NK-92 treated with Interleukin-12 subunit alpha and Interleukin-12 subunit beta, amount 100 ng/mL, for 24 hours (cell line): ENCODE measurements around the gene BEAN1.
"Not testable (repeated sequence)": the region's sequence is repeated elsewhere in the genome, so short reads cannot be mapped to it uniquely, and the experiment has no call there.

Experiments
- DNase-seq: peaks from one replicate; lab custom pipeline; 2025; lab: John Stamatoyannopoulos, UW

The BEAN1 gene

DNA sequence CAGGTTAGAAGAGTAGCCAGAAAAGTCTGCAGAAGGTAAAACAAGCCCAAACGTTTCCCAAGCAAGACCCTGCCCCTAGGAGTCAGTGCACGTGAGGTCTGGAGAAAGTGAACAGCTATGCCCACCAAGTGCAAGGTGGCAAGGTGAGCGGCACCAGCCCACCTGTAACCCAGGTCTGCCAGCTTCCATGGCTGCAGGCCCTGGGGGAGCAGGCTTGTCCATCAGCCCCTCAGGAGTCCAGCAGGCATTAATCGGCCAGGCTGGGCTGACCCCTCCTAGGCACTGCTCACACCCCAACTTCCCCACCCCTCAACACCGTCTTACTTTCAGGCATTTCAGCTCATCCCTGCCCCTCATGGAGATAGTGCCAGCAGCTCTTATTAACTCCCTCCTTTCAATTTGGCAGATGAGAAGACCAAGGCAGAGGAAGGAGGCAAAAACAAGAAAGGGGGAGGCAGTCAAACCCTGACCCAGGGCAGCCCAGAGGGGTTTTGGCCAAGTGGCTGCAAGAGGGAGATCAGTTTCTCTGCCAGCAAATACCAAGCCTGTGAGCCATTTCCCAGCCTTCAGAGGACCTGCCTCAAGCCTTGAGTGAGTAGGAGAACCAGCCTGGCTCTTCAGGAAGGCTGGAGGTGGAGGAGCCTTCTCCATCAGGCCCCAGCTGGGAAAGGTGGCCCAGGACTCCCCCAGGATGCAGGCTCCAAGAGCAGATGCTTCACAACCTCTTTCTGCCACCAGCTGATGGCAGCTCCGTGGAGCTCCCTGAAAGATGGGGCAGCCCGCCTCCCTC is 14.7 kb downstream of the BEAN1 start:
- DNase-seq, result no peak

DNA sequence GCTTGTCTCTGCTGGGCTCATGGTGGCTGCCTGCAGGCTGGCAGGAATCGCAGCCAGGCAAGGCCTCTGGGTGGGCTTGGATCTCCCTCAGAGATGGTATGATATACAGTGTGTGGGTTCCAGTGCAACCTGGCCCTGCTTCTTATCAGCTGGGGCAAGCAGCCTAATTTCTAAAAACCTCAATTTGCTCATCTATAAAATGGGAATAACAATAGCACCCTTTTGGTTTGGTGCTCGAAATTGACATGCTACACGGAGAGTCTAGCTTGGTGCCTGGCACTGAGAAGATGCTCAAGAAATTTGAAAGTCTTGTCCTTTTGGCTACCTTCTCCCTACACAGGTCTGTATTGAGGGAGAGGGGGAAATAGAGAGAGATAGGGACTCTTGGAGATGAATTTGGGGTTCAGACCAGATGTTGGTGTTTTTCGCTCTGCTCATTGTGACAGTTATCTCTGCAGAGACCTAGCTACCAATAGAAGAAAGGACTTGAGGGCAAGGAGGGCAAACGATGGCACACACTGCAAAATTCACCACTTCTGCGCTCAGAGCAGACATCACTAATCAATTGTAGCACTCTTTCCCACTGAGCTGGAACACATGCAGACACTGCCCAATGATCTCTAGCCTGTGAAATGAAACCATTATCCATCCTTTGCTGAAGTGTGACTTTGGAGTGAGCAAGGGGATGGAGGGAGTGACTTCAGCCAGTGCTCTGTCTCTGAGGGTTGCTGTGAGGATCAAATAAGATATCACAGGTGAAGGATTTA is 15.6 kb downstream of the BEAN1 start:
- DNase-seq, result no peak

DNA sequence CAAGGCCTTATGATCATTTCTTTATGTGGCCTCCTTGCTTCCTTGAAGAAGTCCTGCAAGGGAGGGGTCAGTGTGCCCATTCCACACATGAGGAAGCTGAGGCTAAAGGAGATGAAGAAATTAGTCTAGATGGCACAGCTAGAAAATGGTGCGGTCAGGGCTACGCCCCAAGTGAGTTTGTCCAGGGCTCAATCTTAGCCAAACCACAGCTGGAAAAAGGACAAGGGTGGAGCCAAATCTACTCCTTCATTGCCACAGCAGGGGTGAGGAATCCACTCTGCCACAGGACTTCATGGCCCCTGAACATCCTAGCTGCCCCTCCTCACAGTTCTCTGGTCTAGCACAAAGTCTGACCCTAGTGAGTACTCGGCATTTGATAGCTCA is 16.2 kb downstream of the BEAN1 start:
- DNase-seq, result no peak

DNA sequence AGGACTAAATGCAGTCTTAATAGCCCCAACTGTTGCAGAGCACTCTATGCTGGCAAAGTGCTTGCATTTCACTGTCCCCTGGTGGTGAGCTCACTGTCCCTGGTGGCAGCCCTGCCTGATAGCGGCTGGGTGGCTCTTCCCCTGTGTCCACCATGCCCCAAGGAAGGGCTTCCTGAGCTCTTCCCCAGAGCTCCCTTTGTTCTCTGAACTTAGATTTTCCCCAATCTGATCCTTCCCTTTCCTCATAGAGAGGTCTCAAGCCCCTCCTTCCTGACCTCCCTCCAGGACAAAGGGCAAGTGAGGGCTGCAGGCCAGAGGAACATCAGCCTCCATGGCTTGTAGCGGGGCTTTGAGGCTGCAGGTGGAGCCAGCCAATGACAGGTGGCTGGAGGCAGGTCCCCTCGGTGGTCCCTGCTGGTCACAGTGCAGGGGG is 17.0 kb downstream of the BEAN1 start:
- no peak for DNase-seq

DNA sequence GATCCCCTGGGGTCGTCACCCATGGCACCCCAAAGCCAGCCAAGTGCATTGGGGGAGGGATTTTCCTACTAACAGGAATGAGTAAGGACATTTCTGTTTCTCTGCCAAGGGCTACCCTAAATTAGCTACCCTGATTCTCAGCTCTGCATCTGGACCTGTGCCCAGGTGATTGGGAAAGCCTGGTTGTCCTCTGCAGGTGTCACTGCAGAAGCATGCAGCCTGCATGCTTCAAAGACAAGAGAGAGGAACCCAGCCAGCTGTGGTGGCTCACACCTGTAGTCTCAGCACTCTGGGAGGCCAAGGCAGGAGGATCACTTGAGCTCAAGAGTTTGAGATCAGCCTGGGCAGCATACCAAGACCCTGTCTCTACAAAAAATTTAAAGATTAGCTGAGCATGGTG is 19.6 kb downstream of the BEAN1 start:
- no peak for DNase-seq

DNA sequence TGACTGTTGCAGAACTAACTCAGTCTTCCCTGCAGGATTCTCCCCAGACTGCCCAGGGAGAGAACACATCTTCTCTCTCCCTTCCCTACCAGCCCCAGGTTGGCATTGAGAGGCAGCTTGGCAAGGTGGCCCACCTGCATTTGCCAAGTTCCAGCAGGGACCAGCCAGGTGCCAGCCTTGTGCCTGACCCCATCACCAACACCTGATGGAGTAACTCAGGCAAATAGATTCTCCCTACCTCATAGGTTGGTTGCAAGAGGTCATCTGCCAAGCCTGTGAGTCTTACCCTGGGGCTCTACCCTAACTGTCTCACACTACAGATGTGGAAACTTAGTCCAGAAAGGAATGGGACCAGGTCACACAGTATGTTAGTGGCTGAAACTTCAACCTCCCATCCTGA is 20.4 kb downstream of the BEAN1 start:
- DNase-seq, result no peak

DNA sequence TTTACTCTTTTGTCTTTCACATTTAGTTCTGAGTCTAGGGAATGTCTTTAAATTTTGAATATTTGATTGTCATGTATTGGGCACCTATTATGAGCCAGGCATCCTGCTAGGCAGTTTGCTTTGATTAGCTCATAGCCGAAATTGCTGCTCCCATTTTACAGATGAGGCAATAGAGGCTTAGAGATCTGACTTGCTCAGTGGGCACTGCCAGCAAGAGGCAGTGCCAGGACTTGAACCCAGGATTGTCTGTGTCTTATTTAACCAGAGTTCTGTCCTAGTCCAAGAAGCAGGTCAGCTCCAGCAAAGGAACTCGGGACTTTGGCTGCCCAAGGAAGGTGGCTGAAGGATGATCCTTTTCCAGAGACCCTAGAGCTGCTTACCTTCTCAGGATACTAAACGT is 24.5 kb downstream of the BEAN1 start:
- no peak for DNase-seq

DNA sequence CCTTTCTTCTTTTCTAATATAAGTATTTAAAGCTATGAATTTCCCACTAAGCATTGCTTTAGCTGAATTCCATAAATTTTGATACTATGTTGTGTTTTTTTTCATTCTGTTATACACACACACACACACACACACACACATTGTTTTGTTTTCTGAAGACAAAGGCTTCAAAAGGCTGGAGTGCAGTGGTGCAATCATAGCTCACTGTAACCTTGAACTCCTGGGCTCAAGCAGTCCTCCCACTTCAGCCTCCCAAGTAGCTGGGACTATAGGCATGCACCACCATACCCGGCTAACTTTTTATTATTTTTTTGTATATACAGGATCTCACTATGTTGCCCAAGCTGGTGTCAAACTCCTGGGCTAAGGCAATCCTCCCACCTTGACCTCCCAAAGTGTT is 26.1 kb downstream of the BEAN1 start:
- not testable (repeated sequence) for DNase-seq

DNA sequence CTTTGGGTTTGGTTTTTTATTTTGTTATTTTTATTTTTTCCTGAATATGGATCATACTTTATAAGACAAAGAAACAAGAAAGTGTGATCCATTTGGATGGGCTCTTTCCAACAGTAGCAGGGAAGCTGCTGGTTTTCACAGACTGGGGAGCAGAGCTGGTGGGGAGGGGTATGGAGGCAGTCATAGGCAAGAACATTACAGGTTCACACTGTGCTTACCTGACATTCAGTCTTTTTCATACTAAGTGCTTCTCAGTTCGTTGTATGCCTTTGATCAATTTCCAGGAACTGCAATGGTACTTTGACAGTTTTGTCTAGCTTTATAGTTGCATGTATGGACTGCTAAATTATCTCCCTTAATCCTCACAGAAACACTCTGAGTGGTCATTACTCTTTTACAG is 27.7 kb downstream of the BEAN1 start:
- DNase-seq, result no peak

DNA sequence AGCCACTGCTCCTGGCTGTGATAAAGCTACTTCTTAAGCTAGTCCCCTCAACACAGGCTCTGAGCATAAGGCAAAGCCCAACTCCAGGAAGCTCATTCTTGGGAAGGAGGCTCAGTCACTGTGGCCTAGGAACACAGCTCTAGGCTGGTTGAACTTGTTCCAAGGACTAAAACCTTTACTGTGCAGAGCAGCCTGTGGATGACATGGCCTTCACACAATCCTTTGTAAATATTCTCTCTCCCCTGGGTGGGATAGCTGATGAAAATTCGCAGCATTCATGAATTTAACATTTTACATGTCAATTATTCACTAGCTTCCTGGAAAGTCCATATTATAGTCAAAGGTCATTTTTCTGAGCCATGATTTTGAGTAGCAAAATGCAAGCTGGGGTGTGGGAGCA is 28.9 kb downstream of the BEAN1 start:
- no peak for DNase-seq

DNA sequence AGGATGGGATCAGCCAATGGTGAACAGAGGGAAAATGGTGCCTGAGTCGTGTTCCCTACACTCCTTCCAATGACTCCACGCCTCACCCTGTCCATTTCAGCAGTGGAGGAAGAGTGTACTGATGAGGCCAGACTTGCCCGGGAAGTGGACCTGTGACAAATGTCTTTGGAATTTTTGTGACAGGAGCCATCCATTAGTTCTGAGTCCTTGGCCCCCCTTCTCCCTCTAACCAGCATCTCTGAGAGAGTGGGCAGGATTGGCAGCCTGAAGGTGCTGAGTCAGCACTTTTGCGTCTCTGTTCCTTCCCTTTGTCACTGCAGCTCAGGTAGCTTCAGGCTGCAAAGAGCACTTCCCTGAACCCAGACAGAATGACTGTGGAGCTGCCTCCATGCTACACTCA is 30.8 kb downstream of the BEAN1 start:
- no peak for DNase-seq

DNA sequence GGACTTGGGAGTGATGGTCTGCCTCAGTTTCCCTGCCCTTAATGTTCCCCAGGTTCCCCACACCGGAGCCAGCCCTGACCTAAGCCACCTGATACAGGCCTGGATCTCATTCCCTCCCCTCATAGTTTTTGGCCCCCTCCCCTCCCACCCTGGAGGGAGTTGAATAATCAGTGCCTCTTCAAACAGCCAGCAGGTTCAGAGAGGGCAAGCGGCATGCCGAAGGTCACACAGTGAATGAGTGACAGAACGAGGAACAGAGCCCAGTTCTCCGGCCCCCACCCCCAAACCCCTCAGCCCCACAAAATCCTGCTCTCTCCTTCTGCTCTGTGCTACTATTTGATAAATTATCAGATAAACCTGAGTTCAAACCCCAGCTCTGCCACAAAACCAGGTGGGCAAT is 31.2 kb downstream of the BEAN1 start:
- no peak for DNase-seq

DNA sequence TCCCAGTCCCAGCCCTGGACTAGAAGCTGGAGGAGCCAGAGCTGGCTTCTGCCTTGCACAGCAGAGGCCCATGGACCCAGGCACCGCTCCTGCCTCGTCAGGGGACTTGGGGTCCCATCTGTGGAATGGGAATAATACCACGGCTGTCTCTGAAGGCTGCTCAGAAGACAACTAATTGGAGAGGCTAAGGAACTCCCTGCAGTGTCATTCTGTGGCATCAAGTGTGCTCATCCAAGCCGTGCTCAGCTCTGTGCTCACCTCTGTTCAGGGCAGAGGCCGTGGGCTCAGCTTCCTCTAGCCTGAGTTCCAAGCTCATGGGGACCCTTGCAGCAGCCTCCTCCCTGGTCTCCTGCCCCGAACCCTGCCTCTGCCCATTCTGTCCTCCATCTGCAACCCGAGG is 31.8 kb downstream of the BEAN1 start:
- no peak for DNase-seq

DNA sequence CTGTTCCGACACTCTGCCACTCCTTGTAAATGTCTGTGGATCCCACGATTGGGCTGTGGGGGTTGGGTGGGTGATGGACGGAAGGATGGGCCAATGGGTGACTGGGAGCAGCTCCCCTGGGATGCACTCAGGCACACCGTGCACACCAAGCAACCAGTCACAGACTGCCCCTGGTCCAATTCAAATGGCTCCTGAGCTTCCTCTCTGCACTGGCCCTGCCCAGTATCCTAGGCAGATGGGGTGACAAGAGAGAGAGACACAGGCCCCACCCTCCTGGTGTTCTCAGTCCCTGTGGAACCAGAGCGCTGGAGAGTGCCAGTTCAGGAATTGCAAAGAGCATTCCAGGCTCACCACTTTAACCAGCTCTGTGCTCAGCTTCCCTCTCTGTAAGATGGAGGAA is 32.8 kb downstream of the BEAN1 start:
- DNase-seq, result no peak

DNA sequence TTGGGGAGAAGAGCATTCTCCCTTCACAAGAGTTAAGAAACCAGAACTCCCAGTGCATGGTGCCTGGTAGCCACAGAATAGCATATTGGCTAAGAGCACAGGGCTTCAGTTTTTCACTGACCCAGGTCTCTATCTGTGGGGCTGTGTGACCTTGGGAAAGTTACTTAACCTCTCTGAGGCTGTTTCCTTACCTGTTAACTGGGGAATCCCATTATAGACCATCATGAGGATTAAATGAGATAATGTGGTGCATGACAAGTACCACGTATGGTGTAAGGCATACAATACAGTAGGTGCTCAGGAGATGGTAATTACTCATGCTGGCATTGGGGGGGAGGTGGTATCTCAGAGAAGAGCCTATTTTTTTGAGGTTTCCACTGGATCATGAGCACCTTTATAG is 33.6 kb downstream of the BEAN1 start:
- no peak for DNase-seq

DNA sequence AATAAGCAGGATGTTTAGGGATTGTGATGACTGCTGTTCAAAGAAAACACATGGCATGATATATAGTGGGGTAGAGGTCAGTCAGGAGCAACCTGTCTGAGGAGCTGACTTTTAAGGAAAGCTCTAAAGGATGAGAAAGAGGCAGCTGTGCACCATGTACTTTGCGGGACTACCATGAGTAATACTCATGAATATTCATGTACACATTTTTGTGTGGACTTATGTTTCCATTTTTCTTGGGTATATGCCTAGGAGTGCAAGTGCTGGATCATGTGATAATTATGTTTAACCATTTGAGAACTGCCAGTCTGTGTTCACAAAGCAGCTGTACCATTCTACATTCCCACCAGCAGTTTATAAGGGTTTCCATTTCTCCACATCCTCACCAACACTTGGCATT is 35.8 kb downstream of the BEAN1 start:
- DNase-seq, result no peak

DNA sequence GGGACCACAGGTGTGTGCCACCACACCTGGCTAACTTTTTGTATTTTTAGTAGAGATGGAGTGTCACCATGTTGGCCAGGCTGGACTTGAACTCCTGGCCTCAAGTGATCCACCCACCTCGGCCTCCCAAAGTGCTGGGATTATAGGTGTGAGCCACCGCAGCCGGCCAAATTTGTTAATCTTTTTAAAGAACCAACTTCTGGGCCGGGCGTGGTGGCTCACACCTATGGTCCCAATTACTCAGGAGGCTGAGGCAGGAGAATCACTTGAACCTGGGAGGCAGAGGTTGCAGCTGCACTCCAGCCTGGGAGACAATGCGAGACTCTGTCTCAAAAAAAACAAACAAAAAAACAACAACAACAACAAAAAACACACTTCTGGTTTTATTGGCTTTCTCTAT is 38.9 kb downstream of the BEAN1 start:
- DNase-seq, result not testable (repeated sequence)

DNA sequence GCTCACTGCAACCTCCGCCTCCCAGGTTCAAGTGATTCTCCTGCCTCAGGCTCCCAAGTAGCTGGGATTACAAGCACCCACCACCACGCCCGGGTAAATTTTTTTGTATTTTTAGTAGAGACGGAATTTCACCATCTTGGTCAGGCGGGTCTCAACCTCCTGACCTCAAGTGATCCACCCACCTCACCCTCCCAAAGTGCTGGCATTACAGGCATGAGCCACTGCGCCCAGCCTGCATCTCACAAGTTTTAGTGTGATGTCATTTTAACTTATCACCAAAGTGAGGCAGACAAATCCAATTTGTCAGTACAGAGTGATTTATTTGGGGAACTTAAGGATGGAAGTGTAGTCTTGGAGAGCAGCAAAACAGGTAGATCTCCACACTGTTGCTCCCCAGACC is 39.5 kb downstream of the BEAN1 start:
- DNase-seq, result not testable (repeated sequence)

DNA sequence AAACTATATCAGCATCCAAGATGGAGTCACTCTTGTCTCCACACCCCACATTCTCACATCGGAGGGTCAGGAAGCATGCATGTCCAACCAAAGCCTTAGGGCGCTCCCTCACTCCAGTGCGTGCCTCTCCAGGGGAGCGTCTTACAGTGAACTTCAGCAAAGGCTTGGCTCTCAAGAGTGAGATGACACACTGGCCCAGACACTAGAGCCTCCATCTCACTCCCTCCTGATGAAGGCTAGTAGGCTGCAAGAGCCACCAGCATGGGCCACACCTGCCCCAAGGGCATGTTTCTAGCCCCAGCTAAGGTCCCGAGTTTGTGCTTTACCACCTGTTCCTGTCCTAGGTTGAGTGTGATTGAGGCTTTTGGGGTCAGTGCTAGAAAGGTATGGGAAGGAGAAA is 40.5 kb downstream of the BEAN1 start:
- no peak for DNase-seq

DNA sequence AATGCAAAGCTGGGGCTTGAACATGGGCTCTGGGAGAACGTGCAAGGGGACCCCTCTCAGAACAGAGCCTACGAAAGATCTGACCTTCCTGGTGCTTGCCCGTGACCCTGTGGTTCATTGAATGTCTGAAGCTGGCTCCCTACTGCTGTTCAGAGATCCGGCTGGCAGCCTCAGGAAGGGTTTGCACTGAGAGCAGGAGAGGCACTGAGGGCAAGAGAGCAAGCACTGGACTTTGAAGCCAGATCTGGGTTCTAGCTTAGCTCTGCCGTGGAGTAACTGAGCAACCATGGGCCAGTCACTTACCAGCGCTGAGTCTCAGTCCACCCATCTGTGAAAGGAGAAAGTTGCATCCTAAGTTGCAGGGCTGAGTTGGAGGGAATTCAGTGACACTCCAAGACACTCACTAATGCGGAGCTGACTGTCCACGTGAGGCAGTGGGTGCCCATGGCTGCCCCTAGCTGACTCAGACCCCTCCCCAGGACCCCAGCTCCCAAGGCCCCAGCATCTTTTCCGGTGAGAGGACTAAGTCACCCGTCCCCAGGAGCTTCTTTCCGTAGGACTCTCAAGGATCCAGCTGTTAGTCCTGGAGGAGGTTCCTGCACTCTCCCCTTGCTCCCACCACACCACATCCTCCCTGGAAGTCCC is 41.3 kb downstream of the BEAN1 start:
- no peak for DNase-seq

DNA sequence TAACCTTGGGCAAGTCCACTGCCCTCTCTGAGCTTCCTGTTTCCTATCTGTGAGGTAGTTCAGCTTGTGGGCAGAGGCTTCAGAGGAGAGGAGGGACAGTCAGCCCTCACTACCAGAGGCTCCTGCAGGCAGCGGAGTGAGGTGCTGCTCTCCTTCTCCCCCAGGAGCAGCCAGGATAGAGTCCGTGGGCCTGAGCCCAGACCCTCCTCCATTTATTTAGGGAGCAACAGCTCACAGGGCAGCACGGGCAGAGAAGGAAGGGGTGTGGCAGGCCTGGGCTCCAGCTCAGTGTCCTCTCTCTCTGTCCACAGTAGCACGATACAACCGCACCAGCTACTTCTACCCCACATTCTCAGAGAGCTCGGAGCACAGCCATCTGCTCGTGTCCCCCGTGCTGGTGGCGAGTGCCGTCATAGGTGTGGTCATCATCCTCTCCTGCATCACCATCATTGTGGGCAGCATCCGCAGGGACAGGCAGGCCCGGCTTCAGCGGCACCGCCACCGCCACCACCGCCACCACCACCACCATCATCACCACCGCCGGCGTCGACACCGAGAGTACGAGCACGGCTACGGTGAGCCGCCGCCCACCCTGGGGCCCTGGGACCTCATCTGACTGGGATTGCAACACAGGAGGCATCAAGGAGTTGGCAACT is 42.3 kb downstream of the BEAN1 start:
- DNase-seq, result no peak

DNA sequence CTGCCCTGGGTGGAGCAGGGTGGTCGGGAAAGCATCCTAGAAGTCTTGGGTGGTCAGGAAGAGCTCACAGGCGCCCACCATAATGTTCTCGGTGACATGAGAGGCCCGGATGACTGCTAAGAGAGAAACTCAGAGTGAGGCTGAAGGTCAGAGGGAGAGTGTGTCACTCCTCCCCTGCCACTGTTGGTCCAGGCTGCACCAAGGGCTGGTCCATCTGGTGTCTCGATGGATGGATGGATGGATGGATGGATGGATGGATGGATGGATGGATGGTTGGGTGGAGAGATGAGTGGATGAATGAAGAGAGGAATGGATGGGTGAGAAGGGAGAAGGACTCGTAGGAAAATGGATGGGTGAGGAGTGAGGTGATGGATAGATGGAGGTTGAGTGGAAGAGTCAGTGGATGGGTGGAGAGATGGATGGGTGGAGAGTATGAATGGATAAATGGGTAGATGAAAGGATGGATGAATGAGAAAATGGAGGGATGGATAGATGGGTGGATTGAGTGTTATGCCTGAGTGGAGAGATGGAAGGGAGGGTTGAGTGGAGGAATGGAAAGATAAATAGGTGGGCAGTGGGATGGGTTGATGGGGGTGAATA is 43.0 kb downstream of the BEAN1 start:
- DNase-seq, result no peak
